ENCODE results near the gene SIAH3.

The SIAH3 gene

GRCh38 chr13:45800485-45800884 is 51.1 kb downstream of the SIAH3 start:
- Histone ChIP-seq H3K27ac (ENCODE audit: low read length) (no peak overlapping the region), H3K4me3 (ENCODE audit: low read length in 2 of 2) (no peak overlapping the region), H3K9me3 (ENCODE audit: control insufficient read depth in 2 of 2, low read length in 2 of 2) (no peaks in the 10 kb centered on the region), H3K27me3 (ENCODE audit: control insufficient read depth in 1 of 2, insufficient read depth in 2 of 2, low read length in 2 of 2) (no peaks in the 10 kb centered on the region), H3K9ac (ENCODE audit: low read length in 2 of 2) (no peak overlapping the region), H3K36me3 (ENCODE audit: control insufficient read depth in 2 of 2, insufficient read depth in 2 of 2, low read length in 2 of 2) (no peaks in the 10 kb centered on the region), H3K4me1 (ENCODE audit: control insufficient read depth, insufficient read depth, low read length) (no peaks in the 10 kb centered on the region)

DNA sequence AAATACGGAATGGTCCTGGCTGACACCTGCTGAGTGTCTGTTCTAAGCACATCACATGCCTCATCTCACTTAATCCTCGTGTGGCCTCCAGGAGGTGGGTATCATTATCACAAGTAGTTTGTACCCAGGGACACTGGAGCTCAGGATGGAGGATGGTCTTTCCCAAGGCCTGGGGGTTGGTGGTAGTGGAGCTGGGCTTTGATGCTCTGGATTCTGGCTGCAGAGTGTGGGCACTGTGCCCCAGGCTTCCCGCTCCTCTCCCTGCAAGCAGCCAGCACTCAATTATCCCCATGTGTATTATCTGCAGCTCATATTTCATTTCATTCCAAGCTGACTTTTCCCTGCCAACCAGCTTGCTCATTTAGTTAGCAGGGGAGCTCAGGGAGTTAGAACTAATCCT is 52.1 kb downstream of the SIAH3 start:
- Histone ChIP-seq H3K27ac (ENCODE audit: low read length) (no peak overlapping the region), H3K9ac (ENCODE audit: low read length in 2 of 2) (no peak overlapping the region), H3K4me1 (ENCODE audit: control insufficient read depth, insufficient read depth, low read length) (no peaks in the 10 kb centered on the region), H3K27me3 (ENCODE audit: control insufficient read depth in 1 of 2, insufficient read depth in 2 of 2, low read length in 2 of 2) (no peaks in the 10 kb centered on the region), H3K4me3 (ENCODE audit: low read length in 2 of 2) (no peak overlapping the region), H3K36me3 (ENCODE audit: control insufficient read depth in 2 of 2, insufficient read depth in 2 of 2, low read length in 2 of 2) (no peaks in the 10 kb centered on the region), H3K9me3 (ENCODE audit: control insufficient read depth in 2 of 2, low read length in 2 of 2) (no peaks in the 10 kb centered on the region)

- Histone ChIP-seq H3K27me3 (ENCODE audit: control insufficient read depth in 1 of 2, insufficient read depth in 2 of 2, low read length in 2 of 2) (no peaks in the 10 kb centered on the region), H3K9me3 (ENCODE audit: control insufficient read depth in 2 of 2, low read length in 2 of 2) (no peaks in the 10 kb centered on the region), H3K27ac (ENCODE audit: low read length) (no peak overlapping the region), H3K4me3 (ENCODE audit: low read length in 2 of 2) (no peak overlapping the region), H3K4me1 (ENCODE audit: control insufficient read depth, insufficient read depth, low read length) (no peaks in the 10 kb centered on the region), H3K36me3 (ENCODE audit: control insufficient read depth in 2 of 2, insufficient read depth in 2 of 2, low read length in 2 of 2) (no peaks in the 10 kb centered on the region), H3K9ac (ENCODE audit: low read length in 2 of 2) (no peak overlapping the region)
Measured at GRCh38 chr13:45798851-45799250, 52.7 kb downstream of the SIAH3 start.

GRCh38 chr13:45796426-45797235 is 54.9 kb downstream of the SIAH3 start:
- Histone ChIP-seq H3K9me3 (ENCODE audit: control insufficient read depth in 2 of 2, low read length in 2 of 2) (no peaks in the 10 kb centered on the region), H3K4me3 (ENCODE audit: low read length in 2 of 2) (no peak overlapping the region), H3K27me3 (ENCODE audit: control insufficient read depth in 1 of 2, insufficient read depth in 2 of 2, low read length in 2 of 2) (no peaks in the 10 kb centered on the region), H3K4me1 (ENCODE audit: control insufficient read depth, insufficient read depth, low read length) (peaks cover 2% of the 10 kb centered on the region), H3K36me3 (ENCODE audit: control insufficient read depth in 2 of 2, insufficient read depth in 2 of 2, low read length in 2 of 2) (no peaks in the 10 kb centered on the region), H3K27ac (ENCODE audit: low read length) (no peak overlapping the region), H3K9ac (ENCODE audit: low read length in 2 of 2) (no peak overlapping the region)

- H3K27me3 ChIP-seq (ENCODE audit: control insufficient read depth in 1 of 2, insufficient read depth in 2 of 2, low read length in 2 of 2) = no peaks in the 10 kb centered on the region
- H3K9ac ChIP-seq (ENCODE audit: low read length in 2 of 2) = no peak overlapping the region
Measured at GRCh38 chr13:45792827-45793303, 58.7 kb downstream of the SIAH3 start.

DNA sequence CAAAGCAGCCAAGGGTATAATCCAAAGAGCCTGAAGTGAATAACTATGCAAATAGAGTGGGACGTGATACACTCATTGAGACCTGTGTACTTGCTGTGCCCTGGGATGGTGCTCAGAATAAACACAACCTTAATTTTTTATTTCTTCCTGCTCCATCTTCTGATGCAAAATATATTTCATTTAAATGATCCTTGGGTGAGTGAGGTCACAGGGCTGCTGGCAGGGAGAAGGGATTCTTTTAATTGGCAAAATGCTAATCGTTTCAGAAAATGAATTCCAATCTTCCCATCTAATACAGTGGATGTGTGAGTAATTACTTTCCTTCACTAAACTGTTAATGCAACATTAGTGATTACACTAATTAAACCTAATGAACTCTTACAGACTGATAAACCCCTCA is 63.5 kb downstream of the SIAH3 start:
- Histone ChIP-seq H3K4me1 (ENCODE audit: control insufficient read depth, insufficient read depth, low read length) (peaks cover under 1% of the 10 kb centered on the region), H3K27me3 (ENCODE audit: control insufficient read depth in 1 of 2, insufficient read depth in 2 of 2, low read length in 2 of 2) (no peaks in the 10 kb centered on the region), H3K9ac (ENCODE audit: low read length in 2 of 2) (no peak overlapping the region), H3K27ac (ENCODE audit: low read length) (no peak overlapping the region), H3K9me3 (ENCODE audit: control insufficient read depth in 2 of 2, low read length in 2 of 2) (no peaks in the 10 kb centered on the region), H3K36me3 (ENCODE audit: control insufficient read depth in 2 of 2, insufficient read depth in 2 of 2, low read length in 2 of 2) (no peaks in the 10 kb centered on the region), H3K4me3 (ENCODE audit: low read length in 2 of 2) (no peak overlapping the region)

More at GRCh38 chr13:45792827-45793303, 58.7 kb downstream of the SIAH3 start:
- Histone ChIP-seq H3K9me3 (ENCODE audit: control insufficient read depth in 2 of 2, low read length in 2 of 2) (no peaks in the 10 kb centered on the region), H3K4me3 (ENCODE audit: low read length in 2 of 2) (no peak overlapping the region), H3K36me3 (ENCODE audit: control insufficient read depth in 2 of 2, insufficient read depth in 2 of 2, low read length in 2 of 2) (no peaks in the 10 kb centered on the region), H3K4me1 (ENCODE audit: control insufficient read depth, insufficient read depth, low read length) (peaks cover 2% of the 10 kb centered on the region), H3K27ac (ENCODE audit: low read length) (no peak overlapping the region)

GRCh38 chr13:45787346-45787745 is 64.2 kb downstream of the SIAH3 start:
- no peak overlapping the region for H3K27ac ChIP-seq (ENCODE audit: low read length)
- no peaks in the 10 kb centered on the region for H3K36me3 ChIP-seq (ENCODE audit: control insufficient read depth in 2 of 2, insufficient read depth in 2 of 2, low read length in 2 of 2)
- H3K4me3 ChIP-seq (ENCODE audit: low read length in 2 of 2) = no peak overlapping the region
- no peaks in the 10 kb centered on the region for H3K27me3 ChIP-seq (ENCODE audit: control insufficient read depth in 1 of 2, insufficient read depth in 2 of 2, low read length in 2 of 2)
- no peaks in the 10 kb centered on the region for H3K4me1 ChIP-seq (ENCODE audit: control insufficient read depth, insufficient read depth, low read length)
- no peaks in the 10 kb centered on the region for H3K9me3 ChIP-seq (ENCODE audit: control insufficient read depth in 2 of 2, low read length in 2 of 2)
- no peak overlapping the region for H3K9ac ChIP-seq (ENCODE audit: low read length in 2 of 2)

DNA sequence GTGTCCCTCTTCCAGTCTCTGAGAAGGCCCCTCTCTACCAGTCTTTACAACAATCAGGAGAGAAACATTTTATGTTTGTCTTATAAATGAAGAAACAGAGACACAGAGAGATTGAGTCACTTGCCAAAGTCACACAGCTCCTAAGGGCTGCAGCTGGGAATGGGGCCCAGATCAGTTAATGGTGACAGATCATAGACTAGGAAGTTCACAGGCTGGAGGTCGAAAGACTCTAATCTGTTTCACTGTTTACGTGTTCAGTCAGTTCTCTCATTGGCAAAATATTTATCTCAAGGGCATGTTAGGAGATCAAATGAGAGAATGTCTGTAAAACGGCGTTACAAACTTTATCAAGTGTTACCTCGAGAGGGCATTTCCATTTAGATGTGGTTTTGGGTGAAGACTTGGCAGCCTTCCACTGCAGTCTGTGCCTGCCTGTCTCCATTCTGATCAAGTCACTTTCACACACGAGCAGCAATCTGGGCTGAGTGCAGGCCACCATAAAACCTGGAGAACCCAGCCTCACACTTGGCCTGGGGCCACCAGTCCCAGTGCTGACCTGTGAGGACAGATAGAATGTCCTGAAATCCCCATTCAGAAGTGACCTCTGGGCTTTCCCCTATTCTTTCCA is 65.1 kb downstream of the SIAH3 start:
- Histone ChIP-seq H3K36me3 (ENCODE audit: control insufficient read depth in 2 of 2, insufficient read depth in 2 of 2, low read length in 2 of 2) (no peaks in the 10 kb centered on the region), H3K4me1 (ENCODE audit: control insufficient read depth, insufficient read depth, low read length) (peaks cover 9% of the 10 kb centered on the region), H3K4me3 (ENCODE audit: low read length in 2 of 2) (no peak overlapping the region), H3K9ac (ENCODE audit: low read length in 2 of 2) (no peak overlapping the region), H3K27me3 (ENCODE audit: control insufficient read depth in 1 of 2, insufficient read depth in 2 of 2, low read length in 2 of 2) (no peaks in the 10 kb centered on the region), H3K27ac (ENCODE audit: low read length) (no peak overlapping the region), H3K9me3 (ENCODE audit: control insufficient read depth in 2 of 2, low read length in 2 of 2) (no peaks in the 10 kb centered on the region)

- Histone ChIP-seq H3K9me3 (ENCODE audit: control insufficient read depth in 2 of 2, low read length in 2 of 2) (no peaks in the 10 kb centered on the region), H3K4me1 (ENCODE audit: control insufficient read depth, insufficient read depth, low read length) (peaks cover 14% of the 10 kb centered on the region), H3K27ac (ENCODE audit: low read length) (no peak overlapping the region), H3K27me3 (ENCODE audit: control insufficient read depth in 1 of 2, insufficient read depth in 2 of 2, low read length in 2 of 2) (no peaks in the 10 kb centered on the region), H3K4me3 (ENCODE audit: low read length in 2 of 2) (no peak overlapping the region), H3K9ac (ENCODE audit: low read length in 2 of 2) (no peak overlapping the region), H3K36me3 (ENCODE audit: control insufficient read depth in 2 of 2, insufficient read depth in 2 of 2, low read length in 2 of 2) (no peaks in the 10 kb centered on the region)
Measured at GRCh38 chr13:45784755-45785675, 66.5 kb downstream of the SIAH3 start.

GRCh38 chr13:45783346-45784043 is 68.1 kb downstream of the SIAH3 start:
- Histone ChIP-seq H3K4me1 (ENCODE audit: control insufficient read depth, insufficient read depth, low read length) (peaks cover 14% of the 10 kb centered on the region), H3K4me3 (ENCODE audit: low read length in 2 of 2) (no peak overlapping the region), H3K9me3 (ENCODE audit: control insufficient read depth in 2 of 2, low read length in 2 of 2) (no peaks in the 10 kb centered on the region), H3K36me3 (ENCODE audit: control insufficient read depth in 2 of 2, insufficient read depth in 2 of 2, low read length in 2 of 2) (no peaks in the 10 kb centered on the region), H3K27me3 (ENCODE audit: control insufficient read depth in 1 of 2, insufficient read depth in 2 of 2, low read length in 2 of 2) (no peaks in the 10 kb centered on the region), H3K27ac (ENCODE audit: low read length) (no peak overlapping the region), H3K9ac (ENCODE audit: low read length in 2 of 2) (no peak overlapping the region)

Measured in stomach smooth muscle (tissue), 2 donors.